Suprapubic skin (tissue), 4 donors: ENCODE data around the gene DDX39A.

Source experiments
- EP300 ChIP-seq: sonication (generic); formaldehyde crosslinking; IDR thresholded peaks from one replicate; pipeline ENCODE4 v1.6.1; 2017; ENCODE audit warnings: antibody characterized with exemption
- POLR2A ChIP-seq, 2 donors: fragments of 450-650 bp; IDR thresholded peaks; one replicate each; pipeline ENCODE4 v1.6.1; 2017; ENCODE audit warnings: antibody characterized with exemption in 2 of 2, mild to moderate bottlenecking in 2 of 2, moderate library complexity in 2 of 2
- POLR2AphosphoS5 ChIP-seq, 3 donors: sonication (generic); formaldehyde crosslinking; IDR thresholded peaks; one replicate each; pipeline ENCODE4 v1.6.1; 2017; ENCODE audit warnings: antibody characterized with exemption in 3 of 3
- TF ChIP-seq, protein P1 (sequence below), 2 donors: fragments of 200-600 bp in 1 of 2; fragments of 450-650 bp in 1 of 2; sonication (generic) in 1 of 2; IDR thresholded peaks; one replicate each; pipeline ENCODE4 v1.5.1; 2016 to 2019; ENCODE audit warnings: antibody characterized with exemption in 2 of 2, mild to moderate bottlenecking in 1 of 2, moderate library complexity in 1 of 2

DNA sequence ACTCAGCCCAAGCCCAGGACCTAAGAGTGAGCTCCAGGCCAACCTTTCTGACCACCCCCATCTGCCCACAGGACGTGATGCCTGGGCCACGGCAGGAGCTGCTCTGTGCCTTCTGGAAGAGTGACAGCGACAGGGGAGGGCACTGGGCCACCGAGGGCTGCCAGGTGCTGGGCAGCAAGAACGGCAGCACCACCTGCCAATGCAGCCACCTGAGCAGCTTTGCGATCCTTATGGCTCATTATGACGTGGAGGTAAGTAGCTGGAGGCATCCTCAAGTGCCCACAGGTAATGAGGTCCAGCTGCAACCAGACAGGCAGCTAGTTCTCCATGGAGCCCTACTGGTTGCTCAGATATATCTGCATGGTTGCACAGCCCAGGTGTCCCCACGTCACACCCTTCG is 14.8 kb downstream of the DDX39A start:
- TF ChIP-seq, protein P1, sequence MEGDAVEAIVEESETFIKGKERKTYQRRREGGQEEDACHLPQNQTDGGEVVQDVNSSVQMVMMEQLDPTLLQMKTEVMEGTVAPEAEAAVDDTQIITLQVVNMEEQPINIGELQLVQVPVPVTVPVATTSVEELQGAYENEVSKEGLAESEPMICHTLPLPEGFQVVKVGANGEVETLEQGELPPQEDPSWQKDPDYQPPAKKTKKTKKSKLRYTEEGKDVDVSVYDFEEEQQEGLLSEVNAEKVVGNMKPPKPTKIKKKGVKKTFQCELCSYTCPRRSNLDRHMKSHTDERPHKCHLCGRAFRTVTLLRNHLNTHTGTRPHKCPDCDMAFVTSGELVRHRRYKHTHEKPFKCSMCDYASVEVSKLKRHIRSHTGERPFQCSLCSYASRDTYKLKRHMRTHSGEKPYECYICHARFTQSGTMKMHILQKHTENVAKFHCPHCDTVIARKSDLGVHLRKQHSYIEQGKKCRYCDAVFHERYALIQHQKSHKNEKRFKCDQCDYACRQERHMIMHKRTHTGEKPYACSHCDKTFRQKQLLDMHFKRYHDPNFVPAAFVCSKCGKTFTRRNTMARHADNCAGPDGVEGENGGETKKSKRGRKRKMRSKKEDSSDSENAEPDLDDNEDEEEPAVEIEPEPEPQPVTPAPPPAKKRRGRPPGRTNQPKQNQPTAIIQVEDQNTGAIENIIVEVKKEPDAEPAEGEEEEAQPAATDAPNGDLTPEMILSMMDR (IDR thresholded peaks at IDR 0.05), result no peak
- TF ChIP-seq EP300, result no peak
- no peak for TF ChIP-seq POLR2A (IDR thresholded peaks at IDR 0.05)
- TF ChIP-seq POLR2AphosphoS5 (IDR thresholded peaks at IDR 0.05), result no peak
